SK-N-MC (cell line): ENCODE results near the gene CCDC187.

ENCODE experiments used
- DNase-seq: peaks from one replicate; pipeline ENCODE4 v3.0.0-alpha.2; 2011; ENCODE audit warnings: low read depth, low spot score
- H3K27ac ChIP-seq: fragments of 200-600 bp; sonication (generic); 2 replicates; pipeline ENCODE4 v1.5.1; 2016; ENCODE audit warnings: mixed run types
- H3K36me3 ChIP-seq: fragments of 200-600 bp; sonication (generic); 2 replicates; pipeline ENCODE4 v1.6.1; 2017; ENCODE audit warnings: antibody characterized with exemption, low read length, mixed read lengths; ENCODE audit not compliant: insufficient read depth
- H3K4me3 ChIP-seq: fragments of 200-600 bp; sonication (generic); 2 replicates; pipeline ENCODE4 v1.5.1; 2016
- H3K9ac ChIP-seq: fragments of 200-600 bp; sonication (generic); 2 replicates; pipeline ENCODE4 v1.8.0; 2017; ENCODE audit warnings: mixed run types, mixed read lengths; ENCODE audit not compliant: insufficient read length
- H3K9me3 ChIP-seq: fragments of 200-600 bp; sonication (generic); 2 replicates; pipeline ENCODE4 v1.6.1; 2017; ENCODE audit warnings: low read depth, mild to moderate bottlenecking, antibody characterized with exemption, low read length, moderate library complexity, mixed read lengths
- EZH2 ChIP-seq: fragments of 200-600 bp; sonication (generic); IDR thresholded peaks from one replicate; pipeline ENCODE4 v1.6.1; 2017; ENCODE audit warnings: antibody characterized with exemption
- FOXP2 ChIP-seq: optimal IDR thresholded peaks from 2 replicates; pipeline ENCODE3; 2011; ENCODE audit warnings: mild to moderate bottlenecking, moderate library complexity; ENCODE audit not compliant: insufficient read depth; ENCODE audit errors: extremely low read length, control extremely low read depth
- POLR2AphosphoS5 ChIP-seq: IDR thresholded peaks from 2 replicates; pipeline ENCODE4 v1.6.1; 2012; ENCODE audit warnings: mild to moderate bottlenecking, low read depth, low read length, borderline replicate concordance

Gene CCDC187

DNA sequence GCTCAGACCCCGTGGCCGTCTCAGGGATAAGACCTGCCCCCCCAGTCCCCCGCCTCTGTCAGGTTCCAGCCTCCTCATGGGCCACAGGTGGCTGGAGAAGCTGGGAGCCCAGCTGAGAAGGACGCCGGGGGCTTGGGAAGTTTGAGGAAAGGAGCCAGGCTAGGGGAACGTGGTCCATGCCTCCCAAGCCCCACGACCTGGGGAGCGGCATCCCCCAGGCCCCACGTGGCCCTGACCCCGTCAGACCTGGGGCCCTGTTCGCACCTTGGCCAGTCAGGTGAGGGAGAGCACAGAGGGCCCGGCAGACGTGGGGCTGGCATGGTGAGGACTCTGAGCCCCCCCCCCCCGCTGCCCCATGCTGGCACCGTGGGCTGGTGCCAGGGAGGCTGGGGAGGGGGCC lies 27.1 kb upstream of the CCDC187 start:
- TF ChIP-seq POLR2AphosphoS5 = no peak
- no peak for TF ChIP-seq FOXP2
- no peak for TF ChIP-seq EZH2
- no peaks in the 10 kb centered on the region; the same call in 1 of the 2 replicates for H3K36me3 ChIP-seq
- no peak for DNase-seq

GRCh38 chr9:136330406-136330990 lies 26.6 kb upstream of the CCDC187 start:
- Histone ChIP-seq H3K27ac (no peak overlapping the region), H3K36me3 (no peaks in the 10 kb centered on the region), H3K9me3 (no peaks in the 10 kb centered on the region), H3K4me3 (no peak overlapping the region), H3K9ac (no peak overlapping the region)
- TF ChIP-seq FOXP2 (no peak), EZH2 (no peak), POLR2AphosphoS5 (no peak)
- no peak for DNase-seq

More for the DNA sequence above, 27.1 kb upstream of the CCDC187 start:
- Histone ChIP-seq H3K27ac (no peak overlapping the region), H3K4me3 (no peak overlapping the region), H3K9ac (no peak overlapping the region), H3K9me3 (no peaks in the 10 kb centered on the region)

DNA sequence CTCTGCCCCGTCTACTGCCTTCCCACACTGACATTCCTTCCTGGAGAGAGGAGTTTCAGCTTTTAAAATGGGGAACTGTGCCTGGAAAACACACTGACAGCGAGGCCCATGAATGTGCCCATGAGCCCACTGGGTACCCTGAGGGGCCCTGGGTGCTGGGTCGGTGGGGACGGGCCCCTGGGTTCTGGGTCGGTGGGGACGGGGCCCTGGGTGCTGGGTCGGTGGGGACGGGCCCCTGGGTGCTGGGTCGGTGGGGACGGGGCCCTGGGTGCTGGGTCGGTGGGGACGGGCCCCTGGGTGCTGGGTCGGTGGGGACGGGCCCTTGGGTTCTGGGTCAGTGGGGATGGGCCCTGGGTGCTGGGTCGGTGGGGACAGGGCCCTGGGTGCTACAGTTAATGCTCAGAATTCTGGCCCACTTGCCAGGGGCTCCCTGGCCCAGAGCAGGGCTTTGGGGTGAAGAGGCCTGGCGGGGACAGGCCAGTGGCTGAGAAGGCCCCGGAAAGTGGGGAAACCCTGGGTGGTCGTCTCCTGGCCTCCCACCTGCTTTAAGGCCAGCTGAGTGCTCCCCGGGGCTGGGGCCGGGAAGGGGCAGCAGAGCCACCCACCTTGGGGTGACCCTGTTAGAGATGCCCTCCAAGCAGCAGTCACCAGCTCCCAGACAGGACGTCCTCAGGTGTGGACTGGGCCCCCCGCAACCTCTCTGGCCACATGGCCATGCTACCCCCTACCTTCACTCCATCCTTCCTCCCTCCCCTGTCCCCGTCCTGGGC lies 25.9 kb upstream of the CCDC187 start:
- no peak for DNase-seq
- Histone ChIP-seq H3K9ac (peak overlapping the region; percentile 79), H3K27ac (no peak overlapping the region), H3K9me3 (no peaks in the 10 kb centered on the region), H3K36me3 (no peaks in the 10 kb centered on the region), H3K4me3 (no peak overlapping the region; the same call in 1 of the 2 replicates)
- TF ChIP-seq POLR2AphosphoS5 = no peak
- TF ChIP-seq FOXP2 = no peak
- no peak for TF ChIP-seq EZH2

DNA sequence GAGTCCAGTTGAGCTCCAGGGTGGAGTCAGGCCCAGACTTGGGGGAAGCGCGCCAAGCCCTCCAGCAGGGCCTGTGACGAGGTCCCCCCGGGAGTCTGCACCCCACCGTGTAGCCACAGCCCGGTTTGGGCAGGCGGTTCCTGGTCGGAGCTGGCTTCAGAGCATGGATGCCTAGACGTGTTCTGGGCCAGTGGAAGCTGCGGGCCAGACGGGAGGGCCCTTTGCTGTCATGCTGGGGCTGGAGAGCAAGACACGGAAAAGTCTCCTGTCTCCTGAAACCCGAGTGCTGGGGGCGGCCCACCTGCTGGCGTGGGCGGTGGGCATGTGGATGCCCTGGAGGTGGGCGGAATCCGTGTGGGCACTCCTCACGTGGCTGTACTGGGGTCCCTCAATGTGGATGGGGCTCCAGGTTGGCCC lies 25.3 kb upstream of the CCDC187 start:
- no peak for TF ChIP-seq FOXP2
- TF ChIP-seq POLR2AphosphoS5 = no peak
- TF ChIP-seq EZH2 = no peak
- peak overlapping the region; percentile 80 for H3K4me3 ChIP-seq
- no peak for DNase-seq
- H3K36me3 ChIP-seq = no peaks in the 10 kb centered on the region
- H3K27ac ChIP-seq = peak overlapping the region; percentile 55
- H3K9ac ChIP-seq = peak overlapping the region; percentile 79
- no peaks in the 10 kb centered on the region for H3K9me3 ChIP-seq

DNA sequence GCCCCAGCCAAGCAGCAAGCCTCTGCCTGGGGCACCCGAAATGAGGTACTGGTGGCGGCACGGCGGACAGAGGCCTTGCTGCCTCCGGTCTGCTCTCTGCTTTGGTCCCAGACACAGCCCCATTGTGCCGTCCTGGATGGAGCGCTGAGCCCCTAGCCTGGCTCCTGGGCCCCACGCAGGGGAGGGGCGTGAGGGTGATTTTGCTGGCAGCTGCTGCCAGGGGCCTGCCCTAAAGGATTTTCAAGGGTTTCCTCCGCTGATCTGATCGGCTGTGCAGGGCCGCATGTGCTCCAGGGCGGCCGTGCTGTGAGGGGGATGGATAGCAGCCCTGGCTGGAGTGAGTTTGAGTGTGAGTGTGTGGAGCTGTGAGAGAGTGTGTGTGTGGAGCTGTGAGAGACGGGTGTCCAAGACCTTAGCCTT lies 24.7 kb upstream of the CCDC187 start:
- Histone ChIP-seq H3K27ac (peak overlapping the region; percentile 55), H3K9ac (peak overlapping the region; percentile 79), H3K36me3 (no peaks in the 10 kb centered on the region), H3K4me3 (peak overlapping the region; percentile 80), H3K9me3 (no peaks in the 10 kb centered on the region)
- TF ChIP-seq POLR2AphosphoS5 (no peak), FOXP2 (no peak)
- DNase-seq = no peak

DNA sequence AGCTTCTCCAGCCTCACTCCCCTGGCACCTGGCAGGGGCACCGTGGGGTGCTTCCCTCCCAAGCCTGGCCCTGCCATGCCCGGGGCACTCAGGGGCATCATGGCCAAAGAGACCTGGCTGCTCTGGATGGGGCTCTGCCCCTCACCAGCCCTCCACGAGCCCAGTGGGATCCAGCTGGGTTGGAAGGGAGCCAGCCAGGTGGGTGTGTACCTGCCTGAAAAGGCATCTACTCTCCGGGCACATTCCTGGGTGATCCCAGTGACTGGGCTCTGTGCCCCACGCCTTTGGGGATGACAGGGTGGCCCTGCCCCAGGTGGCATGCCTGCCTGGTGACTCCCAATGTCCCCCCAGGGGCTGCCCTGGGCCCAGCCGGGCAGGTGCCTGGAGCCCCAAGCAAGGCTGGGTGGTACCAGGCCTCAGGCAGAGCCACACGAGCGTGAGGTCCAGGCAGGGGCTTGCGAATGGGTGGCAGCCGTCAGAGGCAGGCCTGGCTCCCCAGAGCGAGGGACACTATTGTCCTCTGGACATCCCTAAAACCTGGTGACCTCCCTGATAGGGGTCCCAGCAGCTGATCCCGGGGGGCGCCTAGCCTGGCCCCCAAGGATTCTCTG lies 24.2 kb upstream of the CCDC187 start:
- Histone ChIP-seq H3K27ac (no peak overlapping the region; the same call in 1 of the 2 replicates), H3K36me3 (no peaks in the 10 kb centered on the region), H3K4me3 (peak overlapping the region; percentile 80), H3K9me3 (no peaks in the 10 kb centered on the region), H3K9ac (peak overlapping the region; percentile 79)
- no peak for DNase-seq
- no peak for TF ChIP-seq POLR2AphosphoS5

DNA sequence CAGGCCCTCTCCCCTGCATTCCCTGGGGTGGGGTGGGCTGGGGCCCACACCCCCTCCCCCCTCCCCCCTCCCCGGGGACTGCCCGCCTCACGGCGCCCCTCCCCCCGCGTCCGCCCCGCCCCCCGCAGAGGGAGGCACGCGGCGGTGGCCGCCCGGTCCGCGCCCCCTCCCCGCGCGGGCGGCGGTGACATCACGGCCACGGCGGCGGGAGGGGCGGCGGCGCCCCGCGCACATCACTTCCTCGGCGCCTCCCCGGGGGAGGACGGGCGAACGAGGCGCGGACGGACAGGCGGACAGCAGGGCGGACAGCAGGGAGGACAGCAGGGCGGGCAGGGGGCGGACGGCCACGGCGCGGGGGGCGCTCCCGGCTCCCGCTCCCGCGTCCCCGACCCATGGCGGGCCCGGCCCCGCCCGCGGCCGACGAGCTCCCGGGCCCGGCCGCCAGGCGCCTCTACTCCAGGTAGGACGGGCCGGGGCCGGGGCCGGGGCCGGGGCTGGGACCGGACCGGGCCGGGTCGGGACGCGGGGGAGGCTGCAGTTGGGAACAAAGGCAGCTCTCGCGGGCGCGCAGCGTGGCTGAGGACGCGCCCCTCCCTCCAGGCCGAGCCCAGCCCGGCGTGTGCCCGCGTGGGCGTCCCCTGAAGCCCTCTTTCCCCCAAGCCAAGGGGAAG lies 23.5 kb upstream of the CCDC187 start, which contains the start of gene GPSM1:
Gene GPSM1, plus strand, starts transcription at position 236 of the 671 bp plus-strand sequence. Its CDS starts 157 bp downstream, at position 393.
- TF ChIP-seq POLR2AphosphoS5 (peak; percentile 33; the same call in 1 of the 2 replicates), FOXP2 (no peak)
- Histone ChIP-seq H3K36me3 (no peaks in the 10 kb centered on the region), H3K4me3 (peak within 1 kb of the TSS; percentile 80), H3K9me3 (no peaks in the 10 kb centered on the region), H3K27ac (peak within 1 kb of the TSS; percentile 90), H3K9ac (peak within 1 kb of the TSS; percentile 79)
- DNase-seq = no peak

DNA sequence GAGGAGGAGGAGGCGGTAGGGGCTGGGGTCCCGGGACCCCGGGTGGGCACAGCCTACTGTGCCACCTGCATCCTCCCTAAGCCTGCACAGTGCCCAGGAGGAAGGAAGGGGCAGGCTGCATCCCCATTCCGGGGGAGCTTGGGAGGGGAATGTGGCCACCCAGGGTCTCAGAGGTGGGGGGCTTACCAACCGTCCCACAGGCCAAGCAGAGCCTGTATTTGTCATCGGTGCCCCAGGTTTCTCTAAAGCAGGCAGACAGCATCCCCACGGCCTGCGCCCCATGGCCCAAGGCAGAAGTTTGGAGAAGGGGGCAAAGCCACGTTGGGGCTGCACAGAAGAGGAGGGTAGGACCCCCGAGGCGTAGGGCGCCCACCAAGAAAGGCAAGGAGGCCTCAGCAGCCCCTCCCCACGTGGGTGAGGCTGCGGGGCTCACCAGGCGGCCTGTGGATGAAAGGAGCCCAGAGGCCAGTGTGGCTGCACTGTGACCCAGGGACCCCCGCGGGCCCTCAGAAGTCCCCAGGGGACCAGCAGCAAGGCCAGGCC lies 22.9 kb upstream of the CCDC187 start:
- TF ChIP-seq FOXP2 = no peak
- TF ChIP-seq EZH2 = no peak
- no peak for TF ChIP-seq POLR2AphosphoS5
- H3K36me3 ChIP-seq = no peaks in the 10 kb centered on the region
- no peaks in the 10 kb centered on the region for H3K9me3 ChIP-seq
- DNase-seq = no peak
- H3K9ac ChIP-seq = peak overlapping the region; percentile 56
- H3K27ac ChIP-seq = peak overlapping the region; percentile 90
- H3K4me3 ChIP-seq = peak overlapping the region; percentile 80
